ENCODE data around the gene SNTG2.

DNA sequence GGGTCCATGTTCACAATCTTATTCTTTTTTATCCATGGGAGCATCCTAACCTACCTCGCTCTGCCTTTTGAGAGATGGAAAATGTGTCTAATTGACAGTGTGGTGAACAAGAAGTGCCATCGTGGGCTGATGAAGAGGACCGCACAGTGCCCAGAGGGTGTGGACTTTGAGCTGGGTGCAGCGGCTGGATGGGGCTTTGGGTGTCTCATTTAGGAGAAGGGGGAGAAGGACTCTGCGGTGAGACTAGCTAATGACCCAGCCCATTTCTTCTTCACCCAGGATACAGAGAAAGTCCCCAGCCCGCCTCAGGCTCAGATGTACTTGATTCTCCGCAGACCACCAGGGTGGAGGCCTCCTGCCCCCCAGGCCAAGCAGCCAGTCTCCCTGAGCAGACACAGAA is 33.7 kb upstream of the SNTG2 start:
- TF ChIP-seq, protein P1, sequence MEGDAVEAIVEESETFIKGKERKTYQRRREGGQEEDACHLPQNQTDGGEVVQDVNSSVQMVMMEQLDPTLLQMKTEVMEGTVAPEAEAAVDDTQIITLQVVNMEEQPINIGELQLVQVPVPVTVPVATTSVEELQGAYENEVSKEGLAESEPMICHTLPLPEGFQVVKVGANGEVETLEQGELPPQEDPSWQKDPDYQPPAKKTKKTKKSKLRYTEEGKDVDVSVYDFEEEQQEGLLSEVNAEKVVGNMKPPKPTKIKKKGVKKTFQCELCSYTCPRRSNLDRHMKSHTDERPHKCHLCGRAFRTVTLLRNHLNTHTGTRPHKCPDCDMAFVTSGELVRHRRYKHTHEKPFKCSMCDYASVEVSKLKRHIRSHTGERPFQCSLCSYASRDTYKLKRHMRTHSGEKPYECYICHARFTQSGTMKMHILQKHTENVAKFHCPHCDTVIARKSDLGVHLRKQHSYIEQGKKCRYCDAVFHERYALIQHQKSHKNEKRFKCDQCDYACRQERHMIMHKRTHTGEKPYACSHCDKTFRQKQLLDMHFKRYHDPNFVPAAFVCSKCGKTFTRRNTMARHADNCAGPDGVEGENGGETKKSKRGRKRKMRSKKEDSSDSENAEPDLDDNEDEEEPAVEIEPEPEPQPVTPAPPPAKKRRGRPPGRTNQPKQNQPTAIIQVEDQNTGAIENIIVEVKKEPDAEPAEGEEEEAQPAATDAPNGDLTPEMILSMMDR (IDR thresholded peaks at IDR 0.05): no peak
- TF ChIP-seq EP300 (IDR thresholded peaks at IDR 0.05): no peak

Data from tibial nerve (tissue), 4 donors.